Activated B cell treated with CpG ODN at 0.5 μM for 24 hours (primary cell): ENCODE measurements around the gene DHCR24. TPM values are rescaled to one million over a fixed set of nuclear protein-coding genes. Genes with fewer than 3 reads are reported as not detected.

Source experiments
- ATAC-seq: fragments of 200-7000 bp; cut with Tn5 transposase; one replicate; pipeline ENCODE4 v1.10.0; 2021; ENCODE audit warnings: low read depth, mild to moderate bottlenecking, moderate library complexity
- CTCF ChIA-PET: fragments of 350-600 bp; sonication (Branson Sonifier 250); formaldehyde crosslinking; loops from one replicate; lab custom pipeline; 2021; ENCODE audit warnings: antibody characterized with exemption; lab: Charles Lee
- POLR2A ChIA-PET: fragments of 350-600 bp; sonication (Branson Sonifier 250); formaldehyde crosslinking; loops from one replicate; lab custom pipeline; 2021; ENCODE audit warnings: antibody characterized with exemption; lab: Charles Lee
- DNase-seq: peaks from one replicate; pipeline ENCODE4 v3.0.0; 2022
- H3K27ac Mint-ChIP-seq: one replicate; pipeline ENCODE4 v1.8.0; 2020; ENCODE audit warnings: mixed read lengths
- H3K27me3 Mint-ChIP-seq: one replicate; pipeline ENCODE4 v1.8.0; 2021; ENCODE audit warnings: mixed read lengths
- H3K36me3 Mint-ChIP-seq: one replicate; pipeline ENCODE4 v1.8.0; 2021; ENCODE audit warnings: low read depth, mixed read lengths
- H3K4me1 Mint-ChIP-seq: one replicate; pipeline ENCODE4 v1.8.0; 2021; ENCODE audit warnings: mixed read lengths
- H3K4me3 Mint-ChIP-seq: one replicate; pipeline ENCODE4 v1.8.0; 2020; ENCODE audit warnings: mild to moderate bottlenecking, mixed read lengths
- H3K9me3 Mint-ChIP-seq: one replicate; pipeline ENCODE4 v1.8.0; 2020; ENCODE audit warnings: mixed read lengths
- CTCF ChIP-seq: fragments of 200-600 bp; IDR thresholded peaks from one replicate; pipeline ENCODE4 v1.8.0; 2022; ENCODE audit warnings: antibody characterized with exemption, mild to moderate bottlenecking
- intact Hi-C: fragments of 100-400 bp; cut with micrococcal nuclease; formaldehyde crosslinking; loops from one replicate; pipeline ENCODE4 v1.15.1; 2024
- total RNA-seq: library from RNA; stranded (reverse); gene quantifications from 2 replicates; pipeline ENCODE4 v1.2.3, GENCODE V29; 2022

DHCR24 gene
- total RNA-seq, 1 donor from 2014 or later: 55.0 TPM

GRCh38 chr1:54885807-54886723 is 930 bp downstream of the DHCR24 start:
- DNase-seq (no peak), ATAC-seq (no peak)
- peaks cover 17% of the 10 kb centered on the region for H3K36me3 Mint-ChIP-seq
- CTCF ChIA-PET: no interaction called here
- POLR2A ChIA-PET: interaction anchor here (0.6 to 1.2 kb wide), 3 partner anchors 14 to 84 kb away, joined by 3 to 5 read pairs (median 3); no protein-coding TSS in a partner anchor
- H3K4me1 Mint-ChIP-seq: peaks cover 23% of the 10 kb centered on the region
- H3K9me3 Mint-ChIP-seq: no peaks in the 10 kb centered on the region
- H3K27me3 Mint-ChIP-seq: peaks cover 4% of the 10 kb centered on the region
- H3K4me3 Mint-ChIP-seq: peak overlapping the region; percentile 91
- intact Hi-C loops: loop anchor here (1.0 to 5.0 kb wide), 4 partner anchors 85 to 169 kb away; partner anchors contain the start of genes PARS2, TTC22 and TTC4
- peak overlapping the region; percentile 4 for H3K27ac Mint-ChIP-seq
- TF ChIP-seq CTCF: no peak

GRCh38 chr1:54885237-54885679 is 1.7 kb downstream of the DHCR24 start:
- CTCF ChIA-PET: interaction anchor here (0.7 kb wide), 2 partner anchors 8 to 111 kb away, joined by 3 to 4 read pairs; no protein-coding TSS in a partner anchor
- H3K4me1 Mint-ChIP-seq: peaks cover 23% of the 10 kb centered on the region

GRCh38 chr1:54884768-54885167 is 2.2 kb downstream of the DHCR24 start:
- H3K4me3 Mint-ChIP-seq: peak overlapping the region; percentile 8
- ChIA-PET CTCF (interaction anchor here (0.7 kb wide), 2 partner anchors 9 to 111 kb away, joined by 3 to 4 read pairs; no protein-coding TSS in a partner anchor), POLR2A (no interaction called here)
- DNase-seq (no peak), ATAC-seq (no peak)
- peaks cover 23% of the 10 kb centered on the region for H3K4me1 Mint-ChIP-seq
- TF ChIP-seq CTCF: no peak
- peaks cover 17% of the 10 kb centered on the region for H3K36me3 Mint-ChIP-seq
- H3K27ac Mint-ChIP-seq: no peak overlapping the region
- no peaks in the 10 kb centered on the region for H3K9me3 Mint-ChIP-seq
- intact Hi-C loops: loop anchor here (5.0 kb wide), 1 partner anchor 167 kb away; the partner anchor contains the start of gene TTC4
- H3K27me3 Mint-ChIP-seq: peaks cover 4% of the 10 kb centered on the region

More at GRCh38 chr1:54885237-54885679, 1.7 kb downstream of the DHCR24 start:
- H3K9me3 Mint-ChIP-seq: no peaks in the 10 kb centered on the region
- H3K36me3 Mint-ChIP-seq: peaks cover 17% of the 10 kb centered on the region
- ATAC-seq (no peak), DNase-seq (no peak)
- no peak for TF ChIP-seq CTCF
- H3K27me3 Mint-ChIP-seq: peaks cover 4% of the 10 kb centered on the region
- intact Hi-C loops: loop anchor here (5.0 kb wide), 1 partner anchor 168 kb away; the partner anchor contains the start of gene TTC4
- H3K27ac Mint-ChIP-seq: no peak overlapping the region
- peak overlapping the region; percentile 91 for H3K4me3 Mint-ChIP-seq
- POLR2A ChIA-PET: interaction anchor here (0.6 kb wide), 1 partner anchor 20 kb away, joined by 5 read pairs; no protein-coding TSS in a partner anchor

- no peak for TF ChIP-seq CTCF
- ATAC-seq: no peak
- CTCF ChIA-PET: no interaction called here
- H3K36me3 Mint-ChIP-seq: peaks cover 17% of the 10 kb centered on the region
- no peak overlapping the region for H3K4me3 Mint-ChIP-seq
- H3K9me3 Mint-ChIP-seq: no peaks in the 10 kb centered on the region
- POLR2A ChIA-PET: no interaction called here
- no peak for DNase-seq
- intact Hi-C loops: no loop called here
- H3K27ac Mint-ChIP-seq: no peak overlapping the region
- H3K27me3 Mint-ChIP-seq: peaks cover 4% of the 10 kb centered on the region
- peaks cover 23% of the 10 kb centered on the region for H3K4me1 Mint-ChIP-seq
Measured at GRCh38 chr1:54884135-54884586, 2.8 kb downstream of the DHCR24 start.
